Suprapubic skin (tissue), 4 donors: ENCODE measurements around the gene GRXCR1. TPM values are rescaled to one million over a fixed set of nuclear protein-coding genes. Genes with fewer than 3 reads are reported as not detected.

ENCODE experiments used
- DNase-seq, 2 donors: peaks; one replicate each; pipeline ENCODE4 v3.0.0-alpha.2; 2019; ENCODE audit warnings: low spot score in 2 of 2
- H3K27ac ChIP-seq: fragments of 200-600 bp; sonication (generic); one replicate; pipeline ENCODE4 v1.5.1; 2019
- H3K27me3 ChIP-seq: fragments of 200-600 bp; sonication (generic); one replicate; pipeline ENCODE4 v1.5.1; 2019
- H3K36me3 ChIP-seq: fragments of 200-600 bp; sonication (generic); one replicate; pipeline ENCODE4 v1.5.1; 2019
- H3K4me1 ChIP-seq: fragments of 200-600 bp; sonication (generic); one replicate; pipeline ENCODE4 v1.5.1; 2019
- H3K4me3 ChIP-seq: fragments of 200-600 bp; sonication (generic); one replicate; pipeline ENCODE4 v1.5.1; 2019; ENCODE audit warnings: mild to moderate bottlenecking
- H3K9me3 ChIP-seq: fragments of 200-600 bp; sonication (generic); one replicate; pipeline ENCODE4 v1.5.1; 2019
- CTCF ChIP-seq, 2 donors: fragments of 200-600 bp in 1 of 2; fragments of 450-650 bp in 1 of 2; sonication (generic) in 1 of 2; IDR thresholded peaks; one replicate each; pipeline ENCODE4 v1.5.1; 2016 to 2019; ENCODE audit warnings: antibody characterized with exemption in 2 of 2, mild to moderate bottlenecking in 1 of 2, moderate library complexity in 1 of 2
- EP300 ChIP-seq: sonication (generic); formaldehyde crosslinking; IDR thresholded peaks from one replicate; pipeline ENCODE4 v1.6.1; 2017; ENCODE audit warnings: antibody characterized with exemption
- POLR2A ChIP-seq, 2 donors: fragments of 450-650 bp; IDR thresholded peaks; one replicate each; pipeline ENCODE4 v1.6.1; 2017; ENCODE audit warnings: antibody characterized with exemption in 2 of 2, mild to moderate bottlenecking in 2 of 2, moderate library complexity in 2 of 2
- POLR2AphosphoS5 ChIP-seq, 3 donors: sonication (generic); formaldehyde crosslinking; IDR thresholded peaks; one replicate each; pipeline ENCODE4 v1.6.1; 2017; ENCODE audit warnings: antibody characterized with exemption in 3 of 3
- WGBS: methylation state at CpG from one replicate; pipeline ENCODE4 v1.1.5; 2018; 5-methylcytosine and 5-hydroxymethylcytosine counted together
- total RNA-seq, 4 donors: library from RNA; depleted of rRNA; stranded (reverse); fragments of >200 nt; gene quantifications; one replicate each; pipeline ENCODE4 v1.1.0, GENCODE V29; 2016

The GRXCR1 gene
- total RNA-seq = not detected

GRCh38 chr4:42892413-42892812, at the start of gene GRXCR1:
TSS of gene GRXCR1 (plus strand) at chr4:42892713. CDS start at chr4:42893267, 554 bp downstream.
- DNase-seq = no peak
- TF ChIP-seq CTCF (IDR thresholded peaks at IDR 0.05) (no peak), POLR2A (IDR thresholded peaks at IDR 0.05) (no peak), EP300 (no peak), POLR2AphosphoS5 (IDR thresholded peaks at IDR 0.05) (no peak)
- Histone ChIP-seq H3K27ac (no peak within 1 kb of the TSS), H3K4me3 (no peak within 1 kb of the TSS), H3K9me3 (no peaks in the 10 kb centered on the region), H3K27me3 (no peaks in the 10 kb centered on the region), H3K36me3 (no peaks in the 10 kb centered on the region), H3K4me1 (no peaks in the 10 kb centered on the region)
- WGBS = 82% methylated on average over 2 of the region's 2 CpGs

GRCh38 chr4:42843694-42844093, 48.8 kb upstream of the GRXCR1 start:
- Histone ChIP-seq H3K4me1 (no peaks in the 10 kb centered on the region), H3K36me3 (no peaks in the 10 kb centered on the region), H3K27ac (no peak overlapping the region), H3K9me3 (no peaks in the 10 kb centered on the region), H3K27me3 (no peaks in the 10 kb centered on the region), H3K4me3 (no peak overlapping the region)
- TF ChIP-seq CTCF (IDR thresholded peaks at IDR 0.05) (no peak), EP300 (no peak), POLR2AphosphoS5 (IDR thresholded peaks at IDR 0.05) (no peak), POLR2A (IDR thresholded peaks at IDR 0.05) (no peak)
- DNase-seq = no peak
- WGBS = 73% methylated on average over 2 of the region's 2 CpGs

- no peak overlapping the region for H3K4me3 ChIP-seq
- H3K27ac ChIP-seq = no peak overlapping the region
- DNase-seq = no peak
- no peaks in the 10 kb centered on the region for H3K27me3 ChIP-seq
- 76% methylated on average over 3 of the region's 3 CpGs for WGBS
- H3K4me1 ChIP-seq = no peaks in the 10 kb centered on the region
- TF ChIP-seq CTCF (IDR thresholded peaks at IDR 0.05) (no peak), EP300 (no peak), POLR2AphosphoS5 (IDR thresholded peaks at IDR 0.05) (no peak), POLR2A (IDR thresholded peaks at IDR 0.05) (no peak)
- no peaks in the 10 kb centered on the region for H3K36me3 ChIP-seq
- H3K9me3 ChIP-seq = no peaks in the 10 kb centered on the region
Measured at GRCh38 chr4:42844422-42845070, 48.0 kb upstream of the GRXCR1 start.

- no peak for DNase-seq
- no peaks in the 10 kb centered on the region for H3K27me3 ChIP-seq
- no peaks in the 10 kb centered on the region for H3K9me3 ChIP-seq
- 27% methylated on average over 1 of the region's 1 CpG for WGBS
- H3K4me1 ChIP-seq = no peaks in the 10 kb centered on the region
- H3K27ac ChIP-seq = no peak overlapping the region
- no peaks in the 10 kb centered on the region for H3K36me3 ChIP-seq
- no peak for TF ChIP-seq CTCF (IDR thresholded peaks at IDR 0.05)
- TF ChIP-seq EP300 = no peak
- no peak overlapping the region for H3K4me3 ChIP-seq
Measured at GRCh38 chr4:42845586-42845985, 46.9 kb upstream of the GRXCR1 start.

GRCh38 chr4:42855779-42856178, 36.7 kb upstream of the GRXCR1 start:
- Histone ChIP-seq H3K27ac (no peak overlapping the region), H3K27me3 (no peaks in the 10 kb centered on the region), H3K36me3 (no peaks in the 10 kb centered on the region), H3K4me3 (no peak overlapping the region), H3K9me3 (no peaks in the 10 kb centered on the region), H3K4me1 (no peaks in the 10 kb centered on the region)
- DNase-seq = no peak
- TF ChIP-seq POLR2AphosphoS5 (IDR thresholded peaks at IDR 0.05) = no peak
- no peak for TF ChIP-seq EP300
- no peak for TF ChIP-seq POLR2A (IDR thresholded peaks at IDR 0.05)
- no peak for TF ChIP-seq CTCF (IDR thresholded peaks at IDR 0.05)
